OCI-LY1 (cell line): ENCODE data around the gene SSBP4.

Source experiments
- H2AFZ ChIP-seq: fragments of 200-600 bp; sonication (generic), shearing (Covaris generic); 2 replicates; pipeline ENCODE4 v1.6.0; 2014; ENCODE audit warnings: antibody characterized with exemption, mild to moderate bottlenecking, low read length
- H3F3A ChIP-seq: fragments of 200-600 bp; sonication (generic), shearing (Covaris generic); 2 replicates; pipeline ENCODE4 v1.6.0; 2014; ENCODE audit warnings: mild to moderate bottlenecking, antibody characterized with exemption, low read length, moderate library complexity; ENCODE audit not compliant: insufficient read depth
- H3K27ac ChIP-seq: fragments of 200-600 bp; sonication (generic); 2 replicates; pipeline ENCODE4 v1.5.1; 2014; ENCODE audit warnings: low read length, mixed run types, mild to moderate bottlenecking, low read depth; ENCODE audit not compliant: poor library complexity, severe bottlenecking
- H3K27me3 ChIP-seq: fragments of 200-600 bp; sonication (generic); 2 replicates; pipeline ENCODE4 v1.6.0; 2014; ENCODE audit warnings: antibody characterized with exemption, mild to moderate bottlenecking, low read length, moderate library complexity; ENCODE audit not compliant: insufficient read depth
- H3K36me3 ChIP-seq: fragments of 200-600 bp; sonication (generic); 2 replicates; pipeline ENCODE4 v1.6.1; 2014; ENCODE audit warnings: mild to moderate bottlenecking, antibody characterized with exemption, low read length, moderate library complexity, mixed read lengths; ENCODE audit not compliant: insufficient read depth
- H3K4me1 ChIP-seq: fragments of 200-600 bp; sonication (generic); 2 replicates; pipeline ENCODE4 v1.5.1; 2014; ENCODE audit warnings: mild to moderate bottlenecking, low read length, moderate library complexity; ENCODE audit not compliant: insufficient read depth, severe bottlenecking
- H3K4me2 ChIP-seq: fragments of 200-600 bp; sonication (generic), shearing (Covaris generic); 2 replicates; pipeline ENCODE4 v1.6.1; 2014; ENCODE audit warnings: low read length
- H3K4me3 ChIP-seq: fragments of 200-600 bp; sonication (generic); 2 replicates; pipeline ENCODE4 v1.5.1; 2014; ENCODE audit warnings: low read length, low read depth, mild to moderate bottlenecking, mixed read lengths; ENCODE audit not compliant: poor library complexity, severe bottlenecking
- H3K79me2 ChIP-seq: fragments of 200-600 bp; shearing (Covaris generic); 2 replicates; pipeline ENCODE4 v1.6.1; 2016; ENCODE audit warnings: mixed run types, low read length, mixed read lengths; ENCODE audit not compliant: insufficient read depth
- H3K9ac ChIP-seq: fragments of 200-600 bp; sonication (generic), shearing (Covaris generic); 2 replicates; pipeline ENCODE4 v1.6.1; 2014; ENCODE audit warnings: mild to moderate bottlenecking, low read length, mixed read lengths
- H3K9me2 ChIP-seq: fragments of 200-600 bp; sonication (generic), shearing (Covaris generic); 2 replicates; pipeline ENCODE4 v1.6.1; 2014; ENCODE audit warnings: low read depth, mild to moderate bottlenecking, low read length, mixed read lengths
- H3K9me3 ChIP-seq: fragments of 200-600 bp; shearing (Covaris generic); 2 replicates; pipeline ENCODE4 v1.6.1; 2014; ENCODE audit warnings: low read length, mixed read lengths
- H4K20me1 ChIP-seq: fragments of 200-600 bp; sonication (generic), shearing (Covaris generic); 2 replicates; pipeline ENCODE4 v1.6.0; 2016; ENCODE audit warnings: mild to moderate bottlenecking, low read length; ENCODE audit not compliant: insufficient read depth
- EZH2 ChIP-seq: fragments of 200-600 bp; sonication (generic), shearing (Covaris generic); IDR thresholded peaks from 2 replicates; pipeline ENCODE4 v1.8.0; 2017; ENCODE audit warnings: borderline replicate concordance, mixed run types, mild to moderate bottlenecking, antibody characterized with exemption, low read length, moderate library complexity, mixed read lengths
- TF ChIP-seq, protein P1 (sequence below): fragments of 200-600 bp; sonication (generic), shearing (Covaris generic); IDR thresholded peaks from 2 replicates; pipeline ENCODE4 v1.5.1; 2017; ENCODE audit warnings: mild to moderate bottlenecking, antibody characterized with exemption, low read length, moderate library complexity, mixed read lengths

The SSBP4 gene

DNA sequence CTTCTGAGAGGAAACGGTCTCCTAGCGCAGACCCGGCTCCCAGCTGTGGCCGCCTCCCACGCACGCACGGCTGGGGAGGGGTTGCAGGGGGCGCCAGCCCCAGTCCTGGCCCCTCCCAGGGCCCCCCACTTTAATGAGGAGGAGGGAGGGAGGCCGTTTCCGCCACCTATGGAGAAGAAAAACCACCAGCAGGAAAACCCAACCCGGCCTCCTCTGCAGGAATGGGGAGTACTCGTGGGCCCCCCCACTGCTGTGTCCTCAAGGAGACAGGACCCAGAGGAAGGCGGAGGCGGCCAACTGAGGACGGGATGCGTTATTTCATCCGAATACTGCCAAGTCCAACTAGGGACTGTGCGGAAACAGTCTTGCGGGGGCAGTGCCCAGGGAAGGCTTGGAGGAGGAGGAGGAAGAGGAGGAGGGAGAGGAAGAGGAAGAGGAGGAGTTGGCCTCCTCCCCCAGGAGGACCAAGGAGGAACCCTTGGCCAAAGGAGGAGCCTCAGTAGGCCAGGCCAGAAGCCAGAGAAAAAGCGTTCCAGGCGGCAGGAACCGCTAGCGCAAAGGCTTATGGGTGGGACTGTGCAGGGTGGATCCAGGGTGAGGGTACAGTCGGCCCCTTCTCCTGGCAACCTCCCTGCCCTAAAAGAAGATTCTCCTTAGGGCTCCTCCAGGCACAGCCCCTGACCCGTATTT lies 3.9 kb upstream of the SSBP4 start:
- Histone ChIP-seq H3K36me3 (no peaks in the 10 kb centered on the region), H3K4me2 (no peak overlapping the region), H3F3A (no peaks in the 10 kb centered on the region), H3K79me2 (no peaks in the 10 kb centered on the region), H2AFZ (no peak overlapping the region), H3K9me2 (no peaks in the 10 kb centered on the region), H3K27ac (no peak overlapping the region), H3K4me3 (no peak overlapping the region), H3K27me3 (no peaks in the 10 kb centered on the region; the same call in 1 of the 2 replicates), H3K9ac (no peak overlapping the region), H3K9me3 (no peaks in the 10 kb centered on the region), H4K20me1 (no peaks in the 10 kb centered on the region), H3K4me1 (peaks cover 28% of the 10 kb centered on the region)
- TF ChIP-seq EZH2 = no peak
- TF ChIP-seq, protein P1, sequence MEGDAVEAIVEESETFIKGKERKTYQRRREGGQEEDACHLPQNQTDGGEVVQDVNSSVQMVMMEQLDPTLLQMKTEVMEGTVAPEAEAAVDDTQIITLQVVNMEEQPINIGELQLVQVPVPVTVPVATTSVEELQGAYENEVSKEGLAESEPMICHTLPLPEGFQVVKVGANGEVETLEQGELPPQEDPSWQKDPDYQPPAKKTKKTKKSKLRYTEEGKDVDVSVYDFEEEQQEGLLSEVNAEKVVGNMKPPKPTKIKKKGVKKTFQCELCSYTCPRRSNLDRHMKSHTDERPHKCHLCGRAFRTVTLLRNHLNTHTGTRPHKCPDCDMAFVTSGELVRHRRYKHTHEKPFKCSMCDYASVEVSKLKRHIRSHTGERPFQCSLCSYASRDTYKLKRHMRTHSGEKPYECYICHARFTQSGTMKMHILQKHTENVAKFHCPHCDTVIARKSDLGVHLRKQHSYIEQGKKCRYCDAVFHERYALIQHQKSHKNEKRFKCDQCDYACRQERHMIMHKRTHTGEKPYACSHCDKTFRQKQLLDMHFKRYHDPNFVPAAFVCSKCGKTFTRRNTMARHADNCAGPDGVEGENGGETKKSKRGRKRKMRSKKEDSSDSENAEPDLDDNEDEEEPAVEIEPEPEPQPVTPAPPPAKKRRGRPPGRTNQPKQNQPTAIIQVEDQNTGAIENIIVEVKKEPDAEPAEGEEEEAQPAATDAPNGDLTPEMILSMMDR = no peak

DNA sequence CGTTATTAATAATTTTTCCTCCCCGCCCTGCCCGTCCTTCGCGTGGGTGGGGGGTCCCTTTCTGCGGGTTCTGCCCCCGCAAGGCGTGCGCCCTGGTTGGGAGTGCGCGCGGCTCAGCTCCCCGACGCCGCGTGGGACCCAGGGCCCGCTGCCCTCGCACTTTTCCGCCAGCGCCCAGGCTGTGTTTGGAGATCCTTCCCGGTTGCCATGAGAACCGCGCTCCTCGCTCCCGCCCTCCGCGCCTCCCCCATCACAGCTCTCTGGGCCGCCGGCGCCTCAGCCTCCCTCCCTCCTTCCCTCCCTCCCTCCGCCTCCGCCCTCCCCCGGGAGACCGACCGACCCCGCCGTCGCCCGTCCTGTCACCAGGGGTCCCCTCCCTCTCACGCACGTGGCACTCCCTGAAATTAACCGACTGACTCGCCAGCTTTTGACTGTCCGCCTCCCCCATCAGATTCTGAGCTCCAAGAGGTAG lies 2.4 kb upstream of the SSBP4 start:
- Histone ChIP-seq H3K9me2 (no peaks in the 10 kb centered on the region), H4K20me1 (no peaks in the 10 kb centered on the region), H3K36me3 (no peaks in the 10 kb centered on the region), H3K4me2 (peak overlapping the region; percentile 30; the same call in 1 of the 2 replicates), H3K27me3 (no peaks in the 10 kb centered on the region; the same call in 1 of the 2 replicates), H3K79me2 (no peaks in the 10 kb centered on the region), H3K4me3 (peak overlapping the region; percentile 4), H2AFZ (no peak overlapping the region), H3K4me1 (peaks cover 32% of the 10 kb centered on the region), H3F3A (no peaks in the 10 kb centered on the region), H3K9me3 (no peaks in the 10 kb centered on the region), H3K9ac (no peak overlapping the region; the same call in 1 of the 2 replicates), H3K27ac (no peak overlapping the region)
- no peak for TF ChIP-seq EZH2
- TF ChIP-seq, protein P1 = no peak

DNA sequence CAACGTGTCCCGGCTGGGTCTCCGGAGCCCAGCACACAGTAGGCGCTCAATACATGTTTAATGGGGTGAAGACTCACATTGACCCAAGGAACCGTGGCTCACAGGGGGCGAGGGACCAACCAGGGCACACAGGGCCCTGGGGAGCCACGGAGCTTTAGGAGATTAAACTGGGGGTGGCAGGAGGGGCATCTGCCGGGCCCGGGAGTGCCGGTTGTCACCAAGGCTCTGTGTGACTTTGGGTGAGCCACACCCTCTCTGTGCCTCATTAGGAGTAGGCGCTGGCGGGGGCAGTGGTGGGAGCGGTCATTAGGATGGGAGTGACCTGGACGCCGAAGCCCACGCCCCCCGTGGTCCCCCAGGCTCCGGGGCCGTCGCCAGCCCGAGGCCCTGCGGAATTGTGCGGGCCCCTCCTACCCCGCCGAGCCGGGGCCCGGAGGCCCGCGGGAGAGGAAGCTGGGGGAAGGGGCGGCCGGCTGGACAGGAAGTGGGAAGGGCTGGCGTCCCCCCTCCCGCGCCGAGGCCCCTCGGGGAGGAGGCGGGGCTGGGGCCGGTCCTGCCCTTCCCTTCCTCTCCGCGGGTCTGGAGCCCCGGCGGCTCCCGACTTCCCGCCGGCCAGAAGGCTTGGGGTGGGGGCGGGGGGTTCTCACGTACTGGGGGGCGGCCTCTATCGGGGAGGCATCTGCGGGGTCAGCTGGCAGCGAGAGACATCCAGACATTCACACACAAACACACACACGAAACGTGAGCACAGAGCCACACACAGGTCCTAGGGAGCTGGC lies 1.8 kb upstream of the SSBP4 start:
- H3K36me3 ChIP-seq = no peaks in the 10 kb centered on the region
- no peak overlapping the region for H3K27ac ChIP-seq
- H3F3A ChIP-seq = no peaks in the 10 kb centered on the region
- H3K9ac ChIP-seq = no peak overlapping the region; the same call in 1 of the 2 replicates
- no peak overlapping the region for H2AFZ ChIP-seq
- no peaks in the 10 kb centered on the region for H3K9me3 ChIP-seq
- H3K4me2 ChIP-seq = peak overlapping the region; percentile 30; the same call in 1 of the 2 replicates
- no peaks in the 10 kb centered on the region for H4K20me1 ChIP-seq
- H3K27me3 ChIP-seq = no peaks in the 10 kb centered on the region; the same call in 1 of the 2 replicates
- H3K4me1 ChIP-seq = peaks cover 39% of the 10 kb centered on the region
- H3K4me3 ChIP-seq = peak overlapping the region; percentile 4
- no peaks in the 10 kb centered on the region for H3K9me2 ChIP-seq
- TF ChIP-seq, protein P1 = no peak
- TF ChIP-seq EZH2 = no peak
- no peaks in the 10 kb centered on the region for H3K79me2 ChIP-seq
